ENCODE results near the gene ASPDH.

Gene ASPDH

GRCh38 chr19:50494186-50495019 is 19.3 kb downstream of the ASPDH start:
- no peak for DNase-seq

- DNase-seq = no peak
Observed at GRCh38 chr19:50493171-50493570, 20.5 kb downstream of the ASPDH start.

- no peak for DNase-seq
Observed at GRCh38 chr19:50492303-50493052, 21.2 kb downstream of the ASPDH start.

- no peak for DNase-seq
Observed at GRCh38 chr19:50490991-50491472, 22.7 kb downstream of the ASPDH start.

- no peak for DNase-seq
Observed at GRCh38 chr19:50490411-50490811, 23.3 kb downstream of the ASPDH start.

GRCh38 chr19:50489461-50490011 is 24.2 kb downstream of the ASPDH start:
- DNase-seq = no peak

- no peak for DNase-seq
Observed at GRCh38 chr19:50488389-50489194, 25.1 kb downstream of the ASPDH start.

GRCh38 chr19:50486823-50487515 is 26.7 kb downstream of the ASPDH start:
- DNase-seq = no peak

- DNase-seq = no peak
Observed at GRCh38 chr19:50485284-50485955, 28.3 kb downstream of the ASPDH start.

- DNase-seq = no peak
Observed at GRCh38 chr19:50482916-50483315, 30.8 kb downstream of the ASPDH start.

GRCh38 chr19:50482271-50482855 is 31.4 kb downstream of the ASPDH start:
- no peak for DNase-seq

- no peak for DNase-seq
Observed at GRCh38 chr19:50481351-50482149, 32.2 kb downstream of the ASPDH start.

- DNase-seq = no peak
Observed at GRCh38 chr19:50480281-50481111, 33.2 kb downstream of the ASPDH start.

GRCh38 chr19:50479761-50480251 is 33.9 kb downstream of the ASPDH start:
- no peak for DNase-seq

- no peak for DNase-seq
Observed at GRCh38 chr19:50478901-50479715, 34.6 kb downstream of the ASPDH start.

- DNase-seq = no peak
Observed at GRCh38 chr19:50477751-50478515, 35.8 kb downstream of the ASPDH start.

- no peak for DNase-seq
Observed at GRCh38 chr19:50476907-50477238, 36.8 kb downstream of the ASPDH start.

Measured in NCI-H1105 treated with DMSO at 0.1 percent for 48 hours (cell line).